HCT116 (cell line): ENCODE results near the gene SLC6A18. TPM values are rescaled to one million over a fixed set of nuclear protein-coding genes. Genes with fewer than 3 reads are reported as not detected.
"Not testable (repeated sequence)": the region's sequence is repeated elsewhere in the genome, so short reads cannot be mapped to it uniquely, and the experiment has no call there.

ENCODE experiments used
- ATAC-seq: fragments of 200-7000 bp; cut with Tn5 transposase; 2 replicates; pipeline ENCODE4 v1.9.1; 2020; ENCODE audit warnings: mild to moderate bottlenecking, moderate library complexity
- BruUV-seq: library from RNA; stranded (reverse); fragments of 400-500 nt; replicated peaks from 2 replicates; lab custom pipeline; 2021; lab: Mats Ljungman, UMichigan
- CTCF ChIA-PET: fragments of 300-600 bp; sonication (Branson Sonifier 250); formaldehyde crosslinking; loops from one replicate; lab custom pipeline; 2021; ENCODE audit warnings: antibody characterized with exemption; lab: Charles Lee
- POLR2A ChIA-PET: fragments of 300-600, 350-600 bp; sonication (Branson Sonifier 250); formaldehyde crosslinking; loops from one replicate; lab custom pipeline; 2021; ENCODE audit warnings: antibody characterized with exemption; lab: Charles Lee
- RAD21 ChIA-PET, 2 experiments: fragments of 300-600 bp; sonication (Branson Sonifier 250); formaldehyde crosslinking; loops; one replicate each; lab custom pipeline; 2023; ENCODE audit warnings: low total read pairs in 2 of 2; ENCODE audit not compliant: uncharacterized antibody in 2 of 2, unreplicated experiment in 2 of 2, low non-redundant PET in 1 of 2; lab: Charles Lee
- DNase-seq: peaks from one replicate; pipeline ENCODE4 v3.0.0-alpha.2; 2010; ENCODE audit warnings: low read depth, low spot score
- H2AFZ ChIP-seq: fragments of 200-600 bp; shearing (Covaris generic), sonication (generic); 2 replicates; pipeline ENCODE4 v1.6.1; 2017; ENCODE audit warnings: low read depth, mixed run types, mixed read lengths, antibody characterized with exemption, low read length; ENCODE audit not compliant: poor library complexity, severe bottlenecking
- H3K27ac ChIP-seq: 2 replicates; pipeline ENCODE4 v1.5.1; 2012; ENCODE audit warnings: low read depth, low read length
- H3K27me3 ChIP-seq: fragments of 200-600 bp; sonication (generic); 2 replicates; pipeline ENCODE4 v1.6.1; 2016; ENCODE audit warnings: mixed run types, low read length, mixed read lengths; ENCODE audit not compliant: insufficient read depth
- H3K36me3 ChIP-seq, 2 experiments: fragments of 200-500 bp in 1 of 2; fragments of 200-600 bp in 1 of 2; sonication (Bioruptor generic) in 1 of 2; sonication (generic) in 1 of 2; 2 replicates each; pipeline versions ENCODE4 v1.5.1 to v1.6.1; 2014 to 2016; ENCODE audit warnings: low read length in 2 of 2, inconsistent platforms in 1 of 2, mixed read lengths in 1 of 2, mixed run types in 1 of 2; ENCODE audit not compliant: insufficient read depth in 2 of 2, control insufficient read depth in 1 of 2
- H3K4me1 ChIP-seq, 2 experiments: fragments of 200-600 bp in 1 of 2; sonication (generic) in 1 of 2; 2 replicates each; pipeline versions ENCODE4 v1.5.1 to v1.6.1; 2012 to 2017; ENCODE audit warnings: low read length in 2 of 2, inconsistent platforms in 1 of 2, mild to moderate bottlenecking in 1 of 2, mixed read lengths in 1 of 2, mixed run types in 1 of 2, moderate library complexity in 1 of 2; ENCODE audit not compliant: insufficient read depth in 2 of 2, control insufficient read depth in 1 of 2
- H3K4me2 ChIP-seq: fragments of 200-600 bp; sonication (generic); 2 replicates; pipeline ENCODE4 v1.6.1; 2017; ENCODE audit warnings: mixed run types, low read length, mixed read lengths
- H3K4me3 ChIP-seq, 2 experiments: fragments of 200-600 bp in 1 of 2; sonication (generic) in 1 of 2; replicated peaks in 1 of 2; 2 replicates each; pipeline ENCODE4 v1.5.1; 2011 to 2016; ENCODE audit warnings: low read length in 2 of 2, control low read depth in 1 of 2, low read depth in 1 of 2, mild to moderate bottlenecking in 1 of 2, mixed read lengths in 1 of 2, mixed run types in 1 of 2
- H3K79me2 ChIP-seq: fragments of 200-600 bp; sonication (generic); 2 replicates; pipeline ENCODE4 v1.6.1; 2017; ENCODE audit warnings: mild to moderate bottlenecking, mixed run types, low read length, moderate library complexity, mixed read lengths; ENCODE audit not compliant: insufficient read depth
- H3K9ac ChIP-seq: fragments of 200-600 bp; sonication (generic); 2 replicates; pipeline ENCODE4 v1.6.1; 2016; ENCODE audit warnings: low read length, mixed read lengths
- H3K9me2 ChIP-seq: fragments of 200-600 bp; sonication (generic), shearing (Covaris generic); 2 replicates; pipeline ENCODE4 v1.6.1; 2017; ENCODE audit warnings: mixed run types, mild to moderate bottlenecking, moderate library complexity; ENCODE audit not compliant: insufficient read depth
- H3K9me3 ChIP-seq, 2 experiments: fragments of 200-500 bp in 1 of 2; fragments of 200-600 bp in 1 of 2; sonication (Bioruptor generic) in 1 of 2; sonication (generic) in 1 of 2; 2 replicates each; pipeline ENCODE4 v1.6.1; 2014 to 2017; ENCODE audit warnings: low read length in 2 of 2, mixed read lengths in 2 of 2, inconsistent platforms in 1 of 2, low read depth in 1 of 2, mild to moderate bottlenecking in 1 of 2, mixed run types in 1 of 2, moderate library complexity in 1 of 2; ENCODE audit not compliant: control insufficient read depth in 1 of 2, insufficient read depth in 1 of 2
- H4K20me1 ChIP-seq: fragments of 200-600 bp; sonication (generic), shearing (Covaris generic); 2 replicates; pipeline ENCODE4 v1.6.1; 2017; ENCODE audit warnings: mixed run types, mild to moderate bottlenecking, moderate library complexity; ENCODE audit not compliant: insufficient read depth
- CBX3 ChIP-seq: IDR thresholded peaks from 2 replicates; pipeline ENCODE4 v1.6.1; 2012; ENCODE audit warnings: low read depth
- CEBPB ChIP-seq: IDR thresholded peaks from 2 replicates; pipeline ENCODE4 v1.6.1; 2012; ENCODE audit warnings: low read depth
- EGR1 ChIP-seq: IDR thresholded peaks from 2 replicates; pipeline ENCODE4 v1.6.1; 2012; ENCODE audit warnings: low read depth
- ELF1 ChIP-seq: IDR thresholded peaks from 2 replicates; pipeline ENCODE4 v1.6.1; 2012; ENCODE audit warnings: low read depth, borderline replicate concordance
- EZH2 ChIP-seq: fragments of 200-600 bp; sonication (generic); IDR thresholded peaks from 2 replicates; pipeline ENCODE4 v1.6.1; 2017; ENCODE audit warnings: antibody characterized with exemption, mixed run types
- EZH2phosphoT487 ChIP-seq: fragments of 200-600 bp; IDR thresholded peaks from 2 replicates; pipeline ENCODE4 v1.6.1; 2018; ENCODE audit warnings: antibody characterized with exemption, borderline replicate concordance
- MAX ChIP-seq: IDR thresholded peaks from 2 replicates; pipeline ENCODE4 v1.6.1; 2012
- POLR2A ChIP-seq: IDR thresholded peaks from 2 replicates; pipeline ENCODE4 v1.7.0; 2011; ENCODE audit warnings: borderline replicate concordance; ENCODE audit not compliant: insufficient read depth, insufficient read length; ENCODE audit errors: extremely low read depth
- RAD21 ChIP-seq: IDR thresholded peaks from 2 replicates; pipeline ENCODE4 v1.6.1; 2012; ENCODE audit warnings: low read depth, mild to moderate bottlenecking
- SP1 ChIP-seq: IDR thresholded peaks from 2 replicates; pipeline ENCODE4 v1.6.1; 2012; ENCODE audit warnings: low read depth
- TCF7L2 ChIP-seq: IDR thresholded peaks from 2 replicates; pipeline ENCODE4 v1.7.0; 2011; ENCODE audit warnings: borderline replicate concordance, inconsistent platforms; ENCODE audit not compliant: insufficient read depth, insufficient read length; ENCODE audit errors: extremely low read depth
- YY1 ChIP-seq: IDR thresholded peaks from 2 replicates; pipeline ENCODE4 v1.6.1; 2011; ENCODE audit warnings: low read length, low read depth, moderate library complexity, mild to moderate bottlenecking; ENCODE audit not compliant: insufficient replicate concordance; ENCODE audit errors: extremely low read depth
- ZFX ChIP-seq: fragments of 450-650 bp; IDR thresholded peaks from 2 replicates; pipeline ENCODE4 v1.6.1; 2017
- intact Hi-C: fragments of 100-400 bp; cut with micrococcal nuclease; formaldehyde crosslinking; loops from 2 replicates; pipeline ENCODE4 v1.10.0; 2022
- total RNA-seq: library from RNA; stranded (reverse); gene quantifications from one replicate; pipeline ENCODE4 v1.2.1, GENCODE V29; 2021; ENCODE audit not compliant: unreplicated experiment
- TF ChIP-seq, protein P1 (sequence below): IDR thresholded peaks from 2 replicates; pipeline ENCODE4 v1.6.1; 2012
- TF ChIP-seq, protein P2 (sequence below): IDR thresholded peaks from 2 replicates; pipeline ENCODE4 v1.6.1; 2012; ENCODE audit warnings: low read depth

The SLC6A18 gene
- total RNA-seq, 1 experiment from 2014 or later, result not detected

DNA sequence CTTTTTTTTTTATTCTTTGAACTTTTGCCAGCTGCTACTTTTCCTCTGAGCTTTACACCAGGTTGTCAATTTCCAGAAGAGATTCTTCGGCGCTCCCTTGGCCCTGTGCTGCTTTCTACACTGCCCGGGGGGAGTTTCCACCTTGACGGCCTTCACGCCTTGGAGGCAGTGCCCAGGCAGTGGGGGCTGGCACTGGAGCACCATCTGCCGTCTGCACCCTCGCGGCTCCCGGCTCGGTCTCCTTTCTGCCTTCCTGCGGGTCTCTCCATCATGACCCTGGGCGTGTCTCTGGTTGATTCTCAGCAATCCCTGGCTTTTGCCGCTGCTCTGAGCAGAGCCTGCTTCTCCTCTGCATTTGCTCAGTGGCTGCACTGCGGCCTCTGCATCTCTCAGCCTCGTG lies 2.9 kb downstream of the SLC6A18 start (continued):
- TF ChIP-seq YY1 (no peak), TCF7L2 (no peak), EGR1 (no peak), CEBPB (no peak)
- TF ChIP-seq, protein P1, sequence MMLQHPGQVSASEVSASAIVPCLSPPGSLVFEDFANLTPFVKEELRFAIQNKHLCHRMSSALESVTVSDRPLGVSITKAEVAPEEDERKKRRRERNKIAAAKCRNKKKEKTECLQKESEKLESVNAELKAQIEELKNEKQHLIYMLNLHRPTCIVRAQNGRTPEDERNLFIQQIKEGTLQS, result no peak

DNA sequence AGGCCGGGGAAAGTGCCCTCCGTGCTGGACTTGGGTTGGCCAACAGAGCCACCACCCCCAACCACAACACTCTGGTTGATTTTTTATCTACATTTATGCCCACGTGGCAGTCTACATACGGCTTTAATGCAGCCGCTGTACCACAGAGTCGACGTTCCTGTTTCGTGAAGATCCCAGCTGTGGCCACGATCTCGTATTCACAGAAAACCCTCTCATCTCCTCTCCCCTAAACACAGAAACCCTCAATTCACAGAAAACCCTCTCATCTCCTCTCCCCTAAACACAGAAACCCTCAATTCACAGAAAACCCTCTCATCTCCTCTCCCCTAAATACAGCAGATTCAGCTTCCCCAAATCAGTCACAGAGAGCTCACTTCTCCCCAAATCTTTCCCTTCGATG lies 3.8 kb downstream of the SLC6A18 start:
- H3K4me1 ChIP-seq, BruUV-seq, RAD21 ChIA-PET, H3K4me2 ChIP-seq, H3K4me3 ChIP-seq, POLR2A ChIA-PET, ATAC-seq, H3K36me3 ChIP-seq, H3K9me2 ChIP-seq, H3K9ac ChIP-seq, CTCF ChIA-PET, H4K20me1 ChIP-seq, DNase-seq, H3K9me3 ChIP-seq, intact Hi-C loops, H3K27me3 ChIP-seq, H2AFZ ChIP-seq, H3K79me2 ChIP-seq, H3K27ac ChIP-seq: not testable (repeated sequence)

DNA sequence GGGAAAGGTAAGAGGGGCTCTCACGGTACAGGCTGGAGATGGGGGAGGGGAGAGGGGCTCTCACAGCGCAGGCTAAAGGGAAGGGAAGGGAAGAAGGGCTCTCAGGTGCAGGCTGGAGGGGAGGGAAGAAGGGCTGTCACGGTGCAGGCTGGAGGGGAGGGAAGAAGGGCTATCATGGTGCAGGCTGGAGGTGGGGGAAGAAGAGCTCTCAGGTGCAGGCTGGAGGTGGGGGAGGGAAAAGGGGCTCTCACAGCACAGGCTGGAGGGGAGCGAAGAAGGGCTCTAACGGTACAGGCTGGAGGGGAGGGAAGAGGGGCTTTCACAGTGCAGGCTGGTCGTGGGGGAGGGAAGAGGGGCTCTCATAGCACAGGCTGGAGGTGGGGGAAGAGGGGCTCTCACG lies 4.6 kb downstream of the SLC6A18 start:
- H4K20me1 ChIP-seq, result no peaks in the 10 kb centered on the region
- H3K27ac ChIP-seq, result no peak overlapping the region
- no peaks in the 10 kb centered on the region for H3K9me3 ChIP-seq
- RAD21 ChIA-PET, result no interaction called here
- no peak for TF ChIP-seq CEBPB
- TF ChIP-seq, protein P1, result no peak
- TF ChIP-seq RAD21, result no peak
- TF ChIP-seq SP1, result no peak
- no peak for TF ChIP-seq ELF1
- no peak for TF ChIP-seq MAX
- no peak for TF ChIP-seq EZH2
- TF ChIP-seq EZH2phosphoT487, result no peak
- no peak for TF ChIP-seq YY1
- no peak for TF ChIP-seq POLR2A
- TF ChIP-seq TCF7L2, result no peak
- TF ChIP-seq ZFX, result no peak
- TF ChIP-seq, protein P2, sequence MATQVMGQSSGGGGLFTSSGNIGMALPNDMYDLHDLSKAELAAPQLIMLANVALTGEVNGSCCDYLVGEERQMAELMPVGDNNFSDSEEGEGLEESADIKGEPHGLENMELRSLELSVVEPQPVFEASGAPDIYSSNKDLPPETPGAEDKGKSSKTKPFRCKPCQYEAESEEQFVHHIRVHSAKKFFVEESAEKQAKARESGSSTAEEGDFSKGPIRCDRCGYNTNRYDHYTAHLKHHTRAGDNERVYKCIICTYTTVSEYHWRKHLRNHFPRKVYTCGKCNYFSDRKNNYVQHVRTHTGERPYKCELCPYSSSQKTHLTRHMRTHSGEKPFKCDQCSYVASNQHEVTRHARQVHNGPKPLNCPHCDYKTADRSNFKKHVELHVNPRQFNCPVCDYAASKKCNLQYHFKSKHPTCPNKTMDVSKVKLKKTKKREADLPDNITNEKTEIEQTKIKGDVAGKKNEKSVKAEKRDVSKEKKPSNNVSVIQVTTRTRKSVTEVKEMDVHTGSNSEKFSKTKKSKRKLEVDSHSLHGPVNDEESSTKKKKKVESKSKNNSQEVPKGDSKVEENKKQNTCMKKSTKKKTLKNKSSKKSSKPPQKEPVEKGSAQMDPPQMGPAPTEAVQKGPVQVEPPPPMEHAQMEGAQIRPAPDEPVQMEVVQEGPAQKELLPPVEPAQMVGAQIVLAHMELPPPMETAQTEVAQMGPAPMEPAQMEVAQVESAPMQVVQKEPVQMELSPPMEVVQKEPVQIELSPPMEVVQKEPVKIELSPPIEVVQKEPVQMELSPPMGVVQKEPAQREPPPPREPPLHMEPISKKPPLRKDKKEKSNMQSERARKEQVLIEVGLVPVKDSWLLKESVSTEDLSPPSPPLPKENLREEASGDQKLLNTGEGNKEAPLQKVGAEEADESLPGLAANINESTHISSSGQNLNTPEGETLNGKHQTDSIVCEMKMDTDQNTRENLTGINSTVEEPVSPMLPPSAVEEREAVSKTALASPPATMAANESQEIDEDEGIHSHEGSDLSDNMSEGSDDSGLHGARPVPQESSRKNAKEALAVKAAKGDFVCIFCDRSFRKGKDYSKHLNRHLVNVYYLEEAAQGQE, result no peak
- TF ChIP-seq CBX3, result no peak
- CTCF ChIA-PET, result no interaction called here
- no peak overlapping the region for H3K4me2 ChIP-seq
- DNase-seq (no peak), ATAC-seq (no peak)
- no TSS peak for BruUV-seq
- no peaks in the 10 kb centered on the region for H3K9me2 ChIP-seq
- H2AFZ ChIP-seq, result no peak overlapping the region
- no peaks in the 10 kb centered on the region for H3K79me2 ChIP-seq
- H3K27me3 ChIP-seq, result no peaks in the 10 kb centered on the region
- POLR2A ChIA-PET, result no interaction called here
- intact Hi-C loops, result no loop called here
- no peak overlapping the region for H3K9ac ChIP-seq
- H3K4me3 ChIP-seq, result no peak overlapping the region
- peaks cover 0 to 3% of the 10 kb centered on the region in 2 experiments; a peak in 2 of 4 replicates for H3K4me1 ChIP-seq
- H3K36me3 ChIP-seq, result no peaks in the 10 kb centered on the region
